GM21825 (cell line): Measurements from ENCODE around the gene RASL10B.

Experiments used
- ATAC-seq: cut with Tn5 transposase; IDR thresholded peaks from one replicate; pipeline ENCODE4 v1.9.1; 2021; ENCODE audit warnings: mild to moderate bottlenecking, moderate library complexity; ENCODE audit not compliant: unreplicated experiment

The RASL10B gene

DNA sequence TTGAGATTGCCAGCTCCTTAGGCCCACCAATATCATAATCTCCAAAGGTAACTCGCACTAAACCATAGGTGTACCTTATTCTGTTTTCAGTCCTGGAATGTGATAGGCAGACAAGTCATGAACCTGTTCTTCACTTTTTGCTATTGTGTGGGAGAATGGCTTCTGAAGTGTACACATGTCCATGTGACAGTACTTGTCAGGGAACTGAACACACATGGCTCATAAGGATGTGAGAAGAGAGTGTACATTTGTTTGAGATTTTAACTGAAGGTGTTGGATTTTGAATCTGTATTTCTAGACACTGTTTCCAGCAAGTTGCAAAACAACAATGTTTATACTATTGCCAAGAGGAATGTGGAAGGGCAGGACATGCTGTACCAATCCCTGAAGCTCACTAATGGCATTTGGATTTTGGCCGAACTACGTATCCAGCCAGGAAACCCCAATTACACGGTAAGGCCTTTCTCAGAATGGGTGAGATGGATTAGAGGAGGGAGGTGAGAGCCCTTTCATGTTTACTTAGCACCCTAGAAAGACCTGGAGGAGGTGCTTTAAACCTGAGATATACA lies 14.5 kb upstream of the RASL10B start:
- no peak for ATAC-seq

GRCh38 chr17:35717475-35717874 lies 14.0 kb upstream of the RASL10B start:
- ATAC-seq = no peak

DNA sequence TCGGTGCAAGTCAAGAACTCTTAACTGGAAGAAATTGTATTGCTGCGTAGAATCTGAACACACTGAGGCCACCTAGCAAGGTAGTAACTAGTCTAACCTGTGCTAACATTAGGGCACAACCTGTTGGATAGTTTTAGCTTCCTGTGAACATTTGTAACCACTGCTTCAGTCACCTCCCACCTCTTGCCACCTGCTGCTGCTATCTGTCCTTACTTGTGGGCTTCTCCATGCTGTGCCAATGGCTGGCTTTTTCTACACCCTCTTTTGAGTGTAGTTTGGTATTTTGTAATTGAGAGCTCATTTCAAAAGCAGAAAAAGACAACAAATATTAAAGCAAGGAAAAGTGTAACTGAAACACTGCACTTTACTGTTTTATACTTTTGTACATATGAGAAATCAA lies 7.7 kb upstream of the RASL10B start:
- no peak for ATAC-seq

DNA sequence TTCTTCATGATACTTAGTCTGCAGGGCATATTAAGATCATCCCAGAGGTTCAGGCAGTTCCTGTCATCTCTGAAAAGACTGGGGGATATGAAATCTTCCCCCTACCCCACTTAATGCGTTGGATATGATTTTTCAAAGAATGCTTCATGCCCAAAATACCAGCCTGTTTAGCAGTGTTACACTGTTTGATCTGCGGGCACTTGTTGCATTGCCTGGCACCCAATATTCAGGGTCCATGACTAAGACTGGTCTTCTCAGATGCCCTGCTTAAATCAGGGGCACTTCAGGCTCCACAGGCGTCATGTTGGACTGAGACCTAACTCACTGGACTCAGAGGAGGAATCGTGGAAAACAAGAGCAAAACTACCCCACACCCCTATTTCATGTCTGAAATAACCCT lies 6.4 kb upstream of the RASL10B start:
- ATAC-seq = no peak

GRCh38 chr17:35725802-35726126 lies 5.7 kb upstream of the RASL10B start:
- ATAC-seq = no peak

- ATAC-seq = no peak
These were observed 5.1 kb upstream of the RASL10B start for GRCh38 chr17:35726127-35726952.

DNA sequence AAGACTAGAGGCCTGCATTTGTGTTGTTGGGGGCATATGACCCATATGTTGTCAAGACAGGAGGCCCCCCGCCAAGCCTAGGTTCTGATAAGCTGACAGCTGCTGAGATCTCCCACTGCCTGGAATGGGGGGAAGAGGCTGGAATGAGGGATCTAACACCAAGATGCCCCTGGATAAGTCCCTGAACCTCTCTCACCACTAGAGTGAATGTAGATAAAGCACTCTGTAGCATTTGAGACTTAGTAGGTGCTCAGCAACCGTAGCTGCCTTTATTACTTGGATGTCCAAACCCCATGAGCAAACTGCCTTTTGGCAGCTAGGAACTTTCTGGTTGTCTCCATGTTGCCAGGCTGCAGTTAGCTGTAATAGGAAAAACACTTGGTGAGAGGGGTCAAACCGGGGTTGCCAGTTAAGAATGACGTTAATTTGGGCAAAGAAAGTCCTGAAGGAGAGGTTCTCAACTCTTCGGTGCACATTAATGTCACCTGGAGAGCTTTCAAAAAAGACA lies 4.4 kb upstream of the RASL10B start:
- ATAC-seq = no peak

DNA sequence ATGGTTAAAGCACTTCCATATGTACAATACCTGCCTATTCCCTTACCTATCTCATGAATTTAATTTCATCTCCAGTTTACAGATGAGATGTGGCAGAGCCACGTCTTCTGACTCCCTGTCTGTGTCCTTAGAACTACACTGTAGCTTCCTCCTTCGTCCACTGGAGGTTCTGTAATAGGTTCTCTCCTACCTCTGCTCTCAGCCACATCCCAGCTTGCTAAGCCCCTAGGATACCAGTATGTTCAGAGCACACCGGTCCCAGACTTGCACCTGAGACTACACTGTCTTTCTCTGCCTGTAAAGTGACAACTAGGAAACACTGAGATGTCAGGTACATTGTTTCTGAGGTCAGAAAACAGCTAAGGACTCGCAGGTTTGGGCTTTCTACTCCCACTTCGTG lies 3.8 kb upstream of the RASL10B start:
- no peak for ATAC-seq

DNA sequence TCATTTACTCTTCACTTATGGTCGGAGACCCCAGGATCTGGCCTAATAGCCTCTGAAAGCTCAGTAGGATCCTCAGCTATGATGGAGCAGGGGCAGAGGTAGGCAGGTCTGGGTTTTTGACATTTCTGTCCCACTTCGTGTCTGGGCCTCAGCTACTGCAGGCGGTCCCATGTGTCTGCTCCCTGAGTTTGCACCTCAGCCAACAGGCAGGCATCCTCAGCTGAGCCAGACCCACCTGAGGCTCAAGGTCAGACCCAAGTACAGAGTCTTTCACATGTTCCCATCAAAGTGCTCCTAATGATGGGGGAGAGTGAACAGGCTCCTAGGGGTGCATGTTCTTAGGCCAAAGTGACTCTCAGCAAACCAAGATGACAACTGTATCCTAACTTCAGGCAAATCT lies 2.9 kb upstream of the RASL10B start:
- no peak for ATAC-seq

DNA sequence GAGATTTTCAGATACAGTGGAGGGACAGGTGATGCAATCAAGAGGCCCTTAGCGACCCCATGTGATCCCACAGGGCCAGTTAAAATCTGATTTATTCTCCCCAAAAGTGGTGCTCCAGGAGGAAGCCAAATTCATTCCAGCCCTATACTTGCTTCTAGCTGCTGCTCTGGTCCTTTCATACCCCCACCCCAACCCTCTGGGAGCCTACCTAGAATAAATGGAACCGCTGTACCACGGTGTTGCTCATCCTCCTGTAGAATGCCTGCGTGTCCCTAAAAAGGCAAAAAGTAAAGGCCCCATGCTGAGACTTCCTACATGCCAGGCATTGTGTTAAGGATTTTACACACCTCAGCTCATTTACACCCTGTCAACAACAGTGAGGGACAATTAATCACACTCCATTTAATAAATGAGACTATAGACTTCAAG lies 2.0 kb upstream of the RASL10B start:
- ATAC-seq = no peak

- no peak for ATAC-seq
These were observed 936 bp upstream of the RASL10B start for GRCh38 chr17:35730400-35731005.

- no peak for ATAC-seq
These were observed 722 bp downstream of the RASL10B start for GRCh38 chr17:35731917-35732805.

DNA sequence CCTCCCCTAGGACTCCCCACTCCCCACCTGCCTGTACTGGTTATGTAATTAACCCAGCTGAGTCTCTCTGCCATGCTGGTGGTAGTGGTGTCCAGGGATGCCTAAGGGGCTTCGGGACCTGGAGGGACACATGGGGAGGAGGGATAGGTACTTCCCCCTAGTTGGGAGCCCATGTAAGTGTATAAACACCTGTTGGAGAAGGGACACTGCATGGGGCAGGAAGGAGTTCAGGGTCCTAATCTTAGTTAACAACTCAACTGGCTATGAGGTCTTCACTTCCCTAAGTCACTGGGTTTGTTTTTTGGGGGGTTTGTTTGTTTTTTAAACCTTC lies 1.3 kb downstream of the RASL10B start:
- no peak for ATAC-seq

- ATAC-seq = no peak
These were observed 1.9 kb downstream of the RASL10B start for GRCh38 chr17:35733366-35733765.

- no peak for ATAC-seq
These were observed 3.0 kb downstream of the RASL10B start for GRCh38 chr17:35734396-35734795.

GRCh38 chr17:35735036-35735805 lies 3.8 kb downstream of the RASL10B start:
- no peak for ATAC-seq

DNA sequence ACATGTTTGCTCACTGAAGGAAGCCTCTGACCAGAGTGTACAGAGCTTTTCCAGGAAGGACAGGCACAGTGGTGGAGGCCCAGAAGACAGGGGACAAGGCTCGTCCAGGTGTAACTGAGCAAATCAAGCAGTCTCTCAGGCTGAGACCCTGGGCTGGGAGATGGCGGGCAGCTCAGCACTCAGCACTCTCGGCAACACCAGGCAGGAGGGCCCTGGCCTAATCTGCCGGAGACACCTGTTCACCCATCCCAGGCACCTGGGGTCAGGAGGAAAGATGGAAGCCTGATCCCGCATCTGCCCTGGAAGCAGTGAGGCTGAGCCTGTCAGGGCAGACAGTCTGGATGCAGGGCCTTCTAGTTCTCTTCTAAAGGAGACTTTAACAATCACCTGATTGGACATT lies 4.8 kb downstream of the RASL10B start:
- ATAC-seq = no peak

DNA sequence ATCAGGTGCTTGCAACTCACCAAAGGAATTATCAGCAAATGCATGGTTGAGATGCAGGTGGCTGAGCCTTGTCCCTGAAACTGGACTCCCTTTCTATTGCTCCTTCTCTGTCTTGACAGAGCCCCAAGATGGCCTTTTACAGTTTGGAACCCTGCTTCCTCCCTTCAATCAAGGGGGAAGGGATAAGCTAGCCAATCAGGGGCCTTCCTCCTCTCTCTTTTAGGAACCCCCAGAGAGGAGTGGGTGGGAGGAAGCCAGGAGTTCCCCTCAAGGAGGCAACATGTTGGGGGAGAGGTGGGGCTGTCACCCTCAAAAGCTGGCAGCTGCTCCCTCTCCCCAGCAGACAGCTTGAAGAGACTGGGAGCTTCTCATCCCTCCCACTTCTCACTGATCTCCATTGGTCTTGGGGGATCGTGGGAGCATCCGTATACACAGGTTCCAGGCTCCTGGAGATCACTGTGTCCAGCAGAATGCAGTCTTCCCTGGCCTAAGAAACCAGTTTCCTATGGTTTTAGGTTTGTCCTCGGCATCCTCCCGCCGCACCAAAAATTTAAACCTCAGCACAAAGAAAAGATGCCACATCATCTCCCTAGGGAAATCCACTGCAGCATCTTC lies 7.2 kb downstream of the RASL10B start:
- ATAC-seq = no peak

- no peak for ATAC-seq
These were observed 8.8 kb downstream of the RASL10B start for GRCh38 chr17:35740216-35740615.
